NOMO-1 treated with DMSO at 0.1 percent for 48 hours (cell line): ENCODE measurements around the gene SSC5D.
"Not testable (repeated sequence)": the region's sequence is repeated elsewhere in the genome, so short reads cannot be mapped to it uniquely, and the experiment has no call there.

Source experiments
- DNase-seq: peaks from one replicate; lab custom pipeline; 2025; ENCODE audit not compliant: unreplicated experiment; lab: John Stamatoyannopoulos, UW

Gene SSC5D

GRCh38 chr19:55486043-55486970, 1.9 kb upstream of the SSC5D start:
- no peak for DNase-seq

GRCh38 chr19:55486971-55487923, 989 bp upstream of the SSC5D start:
- no peak for DNase-seq

GRCh38 chr19:55488986-55489710, 912 bp downstream of the SSC5D start:
- DNase-seq, result no peak

GRCh38 chr19:55489711-55490477, 1.7 kb downstream of the SSC5D start:
- no peak for DNase-seq

- DNase-seq, result no peak
Measured at GRCh38 chr19:55490478-55491432, 2.5 kb downstream of the SSC5D start.

GRCh38 chr19:55491546-55492360, 3.5 kb downstream of the SSC5D start:
- DNase-seq, result no peak

- DNase-seq, result no peak
Measured at GRCh38 chr19:55492362-55492944, 4.2 kb downstream of the SSC5D start.

GRCh38 chr19:55493052-55493644, 4.9 kb downstream of the SSC5D start:
- DNase-seq, result no peak

- DNase-seq, result no peak
Measured at GRCh38 chr19:55493645-55494171, 5.5 kb downstream of the SSC5D start.

GRCh38 chr19:55494172-55494761, 6.0 kb downstream of the SSC5D start:
- no peak for DNase-seq

GRCh38 chr19:55495646-55496349, 7.6 kb downstream of the SSC5D start:
- DNase-seq, result no peak

GRCh38 chr19:55496820-55497219, 8.6 kb downstream of the SSC5D start:
- DNase-seq, result not testable (repeated sequence)

- no peak for DNase-seq
Measured at GRCh38 chr19:55497763-55498162, 9.5 kb downstream of the SSC5D start.

GRCh38 chr19:55498246-55498840, 10.1 kb downstream of the SSC5D start:
- no peak for DNase-seq

GRCh38 chr19:55500368-55500952, 12.2 kb downstream of the SSC5D start:
- no peak for DNase-seq
